ENCODE measurements around the gene TEX9.
"Not testable (repeated sequence)": the region's sequence is repeated elsewhere in the genome, so short reads cannot be mapped to it uniquely, and the experiment has no call there.

Gene TEX9

DNA sequence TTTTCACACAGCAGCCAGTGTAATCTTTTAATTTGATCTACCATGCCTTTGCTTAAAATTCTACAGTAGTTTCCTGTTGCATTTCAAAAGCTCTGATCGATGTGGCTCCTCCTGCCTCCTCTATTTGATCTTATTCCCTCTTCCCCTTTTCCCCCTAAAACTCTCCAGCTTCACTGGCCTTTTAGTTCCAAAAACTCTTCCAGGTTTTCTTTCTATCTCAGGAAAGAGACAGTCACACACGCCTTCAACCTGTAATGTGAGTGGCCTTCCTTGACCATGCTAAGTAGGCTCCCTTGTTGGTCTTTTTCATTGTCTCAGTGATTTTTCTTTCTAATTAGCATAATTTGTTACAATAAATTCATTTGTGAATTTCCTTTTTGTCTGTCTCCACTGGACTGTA lies 985 bp downstream of the TEX9 start:
- no peak for DNase-seq (ENCODE audit: low read depth)

DNA sequence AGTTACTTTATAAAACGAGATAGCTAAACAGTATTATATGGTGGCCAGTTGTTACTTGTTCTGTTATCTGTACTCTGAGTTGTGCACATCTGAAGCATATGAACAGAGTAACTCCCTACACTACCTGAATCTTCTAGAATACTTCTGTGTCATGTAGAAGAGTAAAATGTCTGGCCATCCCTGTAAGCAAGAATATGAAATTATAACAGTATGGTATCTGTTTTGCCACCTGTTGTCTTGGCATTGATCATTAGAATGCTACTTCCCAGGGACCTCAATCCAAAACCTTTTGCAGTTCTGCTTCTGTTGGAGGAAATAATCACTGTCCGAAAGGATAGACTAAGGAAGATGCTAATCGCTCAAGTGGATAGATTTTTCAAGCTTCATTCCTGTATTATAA lies 1.9 kb downstream of the TEX9 start:
- no peak for DNase-seq (ENCODE audit: low read depth)

DNA sequence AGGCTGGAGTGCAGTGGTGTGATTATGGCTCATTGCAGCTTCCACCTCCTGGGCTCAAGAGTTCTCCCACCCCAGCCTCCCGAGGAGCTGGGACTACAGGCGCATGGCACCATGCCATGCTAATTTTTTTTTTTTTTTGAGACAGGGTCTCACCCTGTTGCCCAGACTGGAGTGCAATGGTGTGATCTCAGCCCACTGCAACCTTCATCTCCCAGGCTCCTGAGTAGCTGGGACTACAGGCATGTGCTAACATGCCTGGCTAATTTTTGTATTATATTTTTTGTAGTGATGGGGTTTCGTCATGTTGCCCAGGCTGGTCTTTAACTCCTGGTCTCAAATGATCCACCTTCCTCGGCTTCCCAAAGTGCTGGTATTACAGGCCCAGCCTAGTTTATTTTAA lies 4.0 kb downstream of the TEX9 start:
- no peak for DNase-seq (ENCODE audit: low read depth)

DNA sequence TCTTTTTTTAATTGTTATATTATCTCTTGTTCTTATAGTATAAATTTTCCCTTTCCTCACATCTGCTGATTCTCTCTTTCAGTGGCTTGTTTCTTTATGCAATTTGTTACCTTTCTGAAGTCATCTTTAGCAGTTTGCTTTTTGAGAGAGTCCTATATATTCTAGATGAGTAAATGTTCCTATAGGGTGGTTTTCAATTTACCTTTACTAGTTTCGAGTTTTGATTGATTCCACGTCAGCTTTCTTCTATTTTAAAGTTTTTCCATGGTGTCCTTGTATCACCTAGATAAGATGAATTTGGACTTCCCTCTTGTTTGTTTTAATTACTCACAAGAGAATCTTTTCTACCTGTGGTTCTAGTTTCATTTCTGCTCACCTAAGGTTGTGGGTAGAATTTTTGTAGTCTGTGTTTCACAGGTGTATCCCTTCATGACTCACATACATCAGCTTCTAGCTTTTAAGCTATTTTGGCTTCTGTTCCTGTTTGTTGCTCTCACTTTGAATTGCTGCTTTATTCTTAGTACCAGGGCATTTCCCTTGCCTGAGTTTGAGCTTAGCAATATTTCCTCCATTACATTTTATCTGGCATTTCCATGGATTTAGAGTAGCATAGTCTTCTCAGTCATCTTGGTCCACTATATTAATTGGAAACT lies 6.4 kb downstream of the TEX9 start:
- no peak for DNase-seq (ENCODE audit: low read depth)

DNA sequence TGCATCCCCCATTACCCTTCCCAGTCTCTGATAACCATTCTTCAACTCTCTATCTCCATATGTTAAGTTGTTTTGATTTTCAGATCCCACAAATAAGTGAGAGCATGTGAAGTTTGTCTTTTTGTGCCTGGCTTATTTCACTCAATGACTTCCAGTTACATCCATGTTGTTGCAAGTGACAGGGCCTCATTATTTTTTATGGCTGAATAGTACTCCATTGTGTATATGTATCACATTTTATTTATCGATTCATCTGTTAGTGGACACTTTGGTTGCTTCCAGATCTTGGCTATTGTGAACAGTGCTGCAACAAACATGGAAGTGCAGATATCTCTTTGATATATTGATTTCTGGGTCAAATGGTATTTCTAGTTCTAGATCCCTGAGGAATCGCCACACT lies 9.5 kb downstream of the TEX9 start:
- not testable (repeated sequence) for DNase-seq (ENCODE audit: low read depth)

DNA sequence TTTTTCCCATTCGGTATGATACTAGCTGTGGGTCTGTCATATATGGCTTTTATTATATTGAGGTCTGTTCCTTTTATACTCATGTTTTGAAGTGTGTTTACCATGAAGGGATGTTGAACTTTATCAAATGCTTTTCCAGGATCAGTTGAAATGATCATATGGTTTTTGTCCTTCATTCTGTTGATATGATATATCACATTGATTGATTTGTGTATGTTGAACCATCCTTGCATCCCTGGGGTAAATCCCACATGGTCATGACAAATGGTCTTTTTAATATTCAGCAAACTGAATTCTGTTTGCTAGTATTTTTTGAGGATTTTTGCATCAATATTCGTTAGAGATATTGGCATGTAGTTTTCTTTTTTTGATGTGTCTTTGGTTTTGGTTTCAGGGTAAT lies 12.6 kb downstream of the TEX9 start:
- not testable (repeated sequence) for DNase-seq (ENCODE audit: low read depth)

DNA sequence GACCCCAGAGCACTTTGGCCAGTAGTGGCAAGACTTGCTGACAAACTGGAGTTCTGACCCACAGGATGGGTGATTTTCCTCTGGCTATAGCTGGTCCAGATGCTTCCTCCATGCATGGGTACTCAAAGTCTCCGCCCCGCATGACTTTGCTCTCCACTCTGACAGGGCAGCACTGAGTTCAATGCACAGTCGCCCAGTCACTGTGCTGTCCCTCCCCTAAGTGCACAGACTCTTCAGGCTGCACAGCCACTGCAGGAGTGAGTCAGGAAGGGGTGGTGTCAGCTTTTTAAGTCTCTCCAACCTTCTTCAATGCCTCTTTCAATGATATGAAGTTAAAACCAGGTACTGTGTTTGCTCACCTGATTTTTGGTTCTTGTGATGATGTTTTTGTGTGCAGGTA lies 17.8 kb downstream of the TEX9 start:
- DNase-seq (ENCODE audit: low read depth): no peak

DNA sequence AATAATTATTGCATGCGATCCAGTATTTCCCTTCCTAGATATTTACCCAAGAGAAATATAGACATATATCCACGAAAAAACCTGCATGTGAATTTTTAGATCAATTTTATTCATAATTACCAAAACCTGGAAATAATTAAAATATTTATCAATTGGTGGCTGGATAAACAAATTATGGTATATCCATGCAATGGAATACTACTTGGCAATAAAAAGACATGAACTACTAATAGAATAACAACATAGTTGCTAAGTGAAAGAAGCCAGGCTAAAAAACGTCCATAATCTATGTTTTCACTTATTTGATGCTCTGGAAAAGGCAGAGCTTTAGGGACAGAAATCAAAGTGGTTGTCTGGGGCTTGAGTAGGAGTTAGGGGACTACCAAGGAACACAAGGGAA lies 20.7 kb downstream of the TEX9 start:
- no peak for DNase-seq (ENCODE audit: low read depth)

DNA sequence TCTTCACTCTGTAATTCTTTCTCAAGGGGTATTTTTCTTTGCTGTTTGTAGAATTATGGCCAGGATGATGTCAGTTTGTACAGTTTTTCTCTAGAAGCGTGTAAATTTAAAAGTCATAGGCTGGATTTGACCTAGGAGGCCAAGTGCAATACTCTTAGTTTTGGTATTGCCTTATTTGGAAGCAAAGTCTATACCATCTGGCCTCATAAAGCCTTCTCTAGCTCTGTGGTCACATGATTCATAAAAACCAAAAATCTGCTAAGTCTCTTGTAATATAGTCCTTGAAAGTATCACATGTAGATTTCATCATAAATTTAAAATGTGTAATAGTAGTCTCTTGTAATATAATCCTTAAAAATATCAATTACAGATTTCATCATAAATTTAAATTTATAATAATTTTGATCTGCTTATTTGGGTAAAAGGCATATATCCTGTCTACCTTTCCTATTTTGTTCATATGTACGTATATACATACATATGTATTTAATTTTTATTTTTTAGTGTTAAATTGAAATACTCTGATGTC lies 25.6 kb downstream of the TEX9 start:
- DNase-seq (ENCODE audit: low read depth): no peak

DNA sequence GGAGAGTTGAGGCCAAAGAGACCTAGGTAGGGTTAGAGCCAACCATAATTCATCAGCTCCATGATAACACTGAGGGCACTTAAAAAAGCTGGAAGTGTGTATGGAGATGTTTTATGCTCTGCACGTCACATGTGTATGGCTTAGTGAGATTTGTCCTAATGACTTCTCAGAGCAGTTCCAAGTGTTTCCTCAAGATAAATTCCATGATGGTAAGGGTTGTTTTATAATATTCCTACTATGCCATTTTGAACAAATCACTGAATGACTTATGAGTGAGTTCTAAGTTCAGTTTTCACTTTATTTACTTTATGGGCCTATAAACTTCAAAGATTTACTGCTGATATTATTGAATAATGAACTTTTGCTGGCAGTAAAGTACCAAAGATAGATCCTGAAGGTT lies 28.1 kb downstream of the TEX9 start:
- DNase-seq (ENCODE audit: low read depth): no peak

DNA sequence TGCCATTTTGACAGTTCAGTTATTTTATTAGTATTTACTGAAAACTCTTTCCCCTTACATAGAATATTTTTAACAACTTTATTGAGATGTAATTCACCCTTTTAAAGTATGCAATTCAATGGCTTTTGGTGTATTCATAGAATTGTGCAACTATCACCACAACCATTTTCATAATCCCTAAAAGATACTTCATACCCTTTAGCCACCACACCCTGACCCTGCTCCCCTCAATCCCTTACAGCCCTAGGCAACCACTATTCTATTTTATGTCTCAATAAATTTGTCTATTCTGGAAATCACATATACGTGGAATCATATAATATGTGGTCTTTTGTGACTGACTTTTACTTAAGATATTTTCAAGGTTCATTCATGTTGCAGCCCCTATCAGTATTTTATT lies 29.7 kb downstream of the TEX9 start:
- no peak for DNase-seq (ENCODE audit: low read depth)

DNA sequence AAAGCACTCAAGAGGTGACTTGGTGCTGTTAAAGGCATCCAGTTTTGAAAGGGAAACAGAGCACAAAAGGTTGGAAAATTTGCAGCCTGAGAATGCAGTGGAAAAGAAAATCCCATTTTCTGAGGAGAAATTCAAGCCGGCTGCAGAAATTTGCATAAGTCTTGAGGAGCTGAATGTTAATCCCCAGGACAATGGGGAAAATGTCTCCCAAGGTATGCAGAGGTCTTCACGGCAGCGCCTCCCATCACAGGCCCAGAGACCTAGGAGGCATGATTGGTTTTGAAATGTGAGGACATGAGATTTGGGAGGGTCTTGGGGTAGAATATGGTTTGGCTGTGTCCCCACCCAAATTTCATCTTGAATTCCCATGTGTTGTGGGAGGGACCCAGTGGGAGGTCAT lies 32.1 kb downstream of the TEX9 start:
- not testable (repeated sequence) for DNase-seq (ENCODE audit: low read depth)

DNA sequence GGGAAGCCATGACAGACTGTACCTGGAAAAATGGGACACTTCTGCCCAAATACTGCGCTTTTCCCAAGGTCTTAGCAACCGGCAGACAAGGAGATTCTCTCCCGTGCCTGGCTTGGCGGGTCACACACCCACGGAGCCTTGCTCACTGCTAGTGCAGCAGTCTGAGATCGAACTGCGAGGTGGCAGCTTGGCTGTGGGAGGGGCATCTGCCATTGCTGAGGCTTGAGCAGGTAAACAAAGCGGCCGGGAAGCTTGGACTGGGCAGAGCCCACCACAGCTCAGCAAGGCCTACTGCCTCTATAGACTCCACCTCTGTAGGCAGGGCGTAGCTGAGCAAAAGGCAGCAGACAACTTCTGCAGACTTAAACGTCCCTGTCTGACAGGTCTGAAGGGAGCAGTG lies 34.0 kb downstream of the TEX9 start:
- not testable (repeated sequence) for DNase-seq (ENCODE audit: low read depth)

DNA sequence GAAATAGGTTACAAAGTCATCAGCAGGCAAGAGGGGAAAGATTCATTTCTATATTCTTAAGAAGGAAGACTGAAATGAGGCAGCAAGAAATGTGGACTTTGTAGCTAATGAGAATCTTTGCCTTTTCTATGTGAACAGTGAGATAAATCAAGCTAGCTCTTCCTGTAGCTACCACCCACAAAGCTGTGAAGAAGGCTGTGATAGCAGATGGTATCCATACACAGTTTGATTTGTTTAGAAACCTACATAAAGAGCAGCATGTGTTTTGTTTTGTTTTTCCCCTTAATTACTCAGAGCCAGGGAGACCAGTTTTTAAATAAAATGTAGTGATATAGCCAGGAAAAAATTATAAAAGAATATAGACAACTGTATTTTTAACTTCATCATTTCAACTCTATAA lies 45.5 kb downstream of the TEX9 start:
- no peak for DNase-seq (ENCODE audit: low read depth)

DNA sequence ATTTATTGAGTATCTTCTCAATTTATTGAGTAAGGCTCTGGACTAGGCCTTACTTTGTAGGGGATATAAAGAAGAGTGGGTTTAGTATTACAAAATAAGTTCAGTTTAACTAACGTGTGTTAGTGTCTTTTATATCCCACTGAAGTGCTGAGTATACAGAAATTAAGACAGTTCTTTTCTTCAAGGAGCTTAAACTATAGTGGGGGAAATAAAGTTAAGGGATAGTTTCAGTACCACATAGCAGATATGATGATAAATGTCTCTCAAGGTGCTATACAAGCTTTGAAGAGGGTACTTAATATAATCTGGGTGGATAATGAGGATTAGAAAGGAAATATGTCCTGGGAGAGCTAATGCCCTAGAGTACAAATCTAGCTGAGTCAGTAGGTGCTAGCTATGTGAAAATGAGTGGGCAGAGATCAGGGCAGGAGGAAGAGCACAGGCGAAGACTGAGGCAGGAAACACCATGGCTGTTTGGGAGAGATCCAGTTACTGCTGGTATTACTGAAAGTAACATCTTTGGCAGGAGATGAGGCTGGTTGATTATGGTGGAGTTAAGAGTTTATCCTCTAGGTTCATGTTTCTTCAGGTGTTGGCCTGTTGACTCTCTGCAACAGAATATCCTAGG lies 46.0 kb downstream of the TEX9 start:
- DNase-seq (ENCODE audit: low read depth): no peak

DNA sequence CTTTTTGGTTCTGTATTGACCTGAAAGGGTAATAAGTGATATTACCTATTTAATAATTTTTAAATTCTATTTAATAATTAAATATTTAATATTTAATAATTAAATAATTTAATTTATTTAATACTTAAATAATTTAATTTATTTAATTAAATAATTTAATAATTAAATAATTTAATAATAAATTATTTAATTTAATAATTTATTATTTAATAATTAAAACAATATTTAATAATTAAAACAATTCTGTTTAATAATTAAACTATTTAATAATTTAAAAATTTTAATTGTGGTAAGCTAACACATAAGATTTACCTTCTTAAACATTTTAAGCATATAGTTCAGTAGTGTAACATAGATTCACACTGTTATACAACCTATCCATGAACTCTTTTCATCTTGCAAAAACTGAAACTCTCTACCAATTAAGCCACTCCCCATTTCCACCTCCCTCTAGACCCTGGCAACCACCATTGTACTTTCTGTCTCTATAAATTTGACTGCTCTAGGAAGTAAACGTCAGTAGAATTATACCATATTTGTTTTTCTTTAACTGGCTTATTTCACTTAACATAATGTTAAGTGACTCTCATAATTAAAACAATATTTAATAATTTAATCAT lies 48.0 kb downstream of the TEX9 start:
- not testable (repeated sequence) for DNase-seq (ENCODE audit: low read depth)

DNA sequence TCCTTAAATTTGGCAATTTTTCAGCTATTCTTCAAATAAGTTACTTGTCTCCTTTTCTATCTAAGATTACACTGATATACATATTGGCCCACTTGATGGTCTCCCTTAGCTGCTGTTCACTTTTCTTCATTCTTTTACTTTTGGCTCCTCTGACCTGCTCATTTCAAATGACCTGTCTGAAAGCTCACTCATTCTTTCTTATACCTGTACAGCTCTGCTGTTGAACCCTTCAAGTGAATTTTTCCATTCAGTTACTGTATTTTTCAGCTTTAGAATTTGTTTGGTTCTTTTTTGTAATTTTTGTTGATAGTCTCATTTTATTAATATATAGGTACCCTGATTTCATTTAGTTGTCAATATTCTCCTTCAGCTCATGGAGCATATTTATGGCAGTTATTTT lies 60.0 kb downstream of the TEX9 start:
- no peak for DNase-seq (ENCODE audit: low read depth)

DNA sequence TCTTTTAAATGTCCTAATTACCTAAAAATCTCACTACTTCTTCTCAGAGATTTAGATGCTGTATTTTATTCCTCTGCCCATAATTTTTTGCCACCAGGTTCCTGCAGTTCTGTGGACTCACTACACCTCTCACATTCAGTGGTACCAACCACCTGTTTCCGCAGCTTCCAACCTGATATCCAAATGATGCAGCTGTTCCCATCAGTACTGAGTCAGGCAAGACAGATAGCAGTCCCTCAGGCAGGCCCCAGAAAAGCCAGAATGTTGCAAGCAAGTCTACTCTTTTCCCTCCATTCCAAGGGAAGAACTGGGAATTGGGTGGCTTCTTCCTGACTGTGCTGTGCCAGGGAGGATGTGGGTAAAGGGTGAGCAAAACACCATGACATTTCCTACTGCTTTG lies 60.8 kb downstream of the TEX9 start:
- DNase-seq (ENCODE audit: low read depth): no peak

DNA sequence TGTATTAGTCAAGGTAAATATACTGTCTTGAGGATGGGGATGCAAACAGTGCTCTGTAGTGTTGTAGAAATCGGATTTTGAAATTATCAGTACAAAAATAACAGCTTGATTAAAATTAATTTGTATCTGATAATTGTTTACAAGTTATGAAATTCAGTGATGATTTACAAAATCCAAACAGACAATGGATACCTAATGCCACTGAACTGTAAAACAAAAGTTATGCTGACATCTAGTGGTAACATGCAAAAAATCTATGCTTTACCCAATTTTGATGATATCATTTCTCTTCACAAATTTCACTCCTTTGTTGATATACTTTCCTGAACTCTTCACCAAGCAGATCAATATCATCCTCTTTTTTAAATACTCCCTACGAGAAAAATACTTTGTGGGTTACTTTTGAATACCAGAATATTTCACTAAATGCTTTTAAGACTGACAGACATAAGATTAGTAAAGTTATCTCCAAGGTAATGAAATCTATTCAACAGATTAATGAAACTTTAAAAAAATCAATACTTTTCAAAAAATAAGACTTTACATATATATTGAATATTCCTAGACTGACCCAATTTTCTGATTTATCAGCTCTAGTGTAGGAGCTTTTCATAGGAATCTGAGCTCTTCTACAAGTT lies 63.7 kb downstream of the TEX9 start:
- no peak for DNase-seq (ENCODE audit: low read depth)

DNA sequence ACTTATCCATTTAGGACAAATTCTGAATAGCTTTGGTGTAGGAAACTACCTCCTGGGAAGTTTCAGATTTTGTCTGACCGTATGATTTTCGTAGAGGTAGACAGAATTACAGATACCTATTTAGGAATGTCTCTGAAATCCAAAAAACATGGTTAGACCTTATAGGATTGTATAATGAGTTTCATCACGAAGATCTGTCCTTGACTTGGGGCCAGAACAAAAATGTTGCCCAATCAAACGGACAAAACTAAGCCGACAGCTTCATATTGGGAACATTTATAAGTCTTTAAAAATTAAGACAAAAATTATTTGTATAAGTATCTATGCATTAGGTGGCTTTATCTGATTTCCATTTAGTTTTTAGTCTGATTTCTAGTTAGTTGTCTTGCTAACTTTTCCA lies 67.1 kb downstream of the TEX9 start:
- DNase-seq (ENCODE audit: low read depth): no peak

DNA sequence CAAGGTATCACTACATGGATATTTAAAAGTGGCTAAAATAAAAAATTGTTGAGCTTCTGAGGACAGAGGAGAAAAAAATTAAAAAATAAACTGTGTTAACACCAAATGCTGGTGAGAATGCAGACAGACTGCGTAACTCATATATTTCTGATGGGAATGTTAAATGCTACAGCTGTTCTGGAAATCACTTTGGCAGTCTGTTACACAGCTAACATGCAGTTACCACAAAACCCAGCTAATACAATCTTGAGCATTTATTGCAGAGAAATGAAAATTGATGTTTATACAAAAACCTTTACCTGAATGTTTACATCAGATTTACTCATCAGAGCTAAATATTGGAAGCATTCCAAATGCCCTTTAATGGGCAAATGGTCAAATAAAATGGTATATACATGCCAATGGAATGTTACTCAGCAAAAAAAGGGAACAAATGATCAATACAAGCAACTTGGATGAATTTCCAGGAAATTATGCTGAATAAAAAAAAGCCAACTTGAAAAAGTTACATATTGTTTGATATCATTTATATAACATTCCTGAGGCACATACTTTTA lies 75.1 kb downstream of the TEX9 start:
- DNase-seq (ENCODE audit: low read depth): no peak

DNA sequence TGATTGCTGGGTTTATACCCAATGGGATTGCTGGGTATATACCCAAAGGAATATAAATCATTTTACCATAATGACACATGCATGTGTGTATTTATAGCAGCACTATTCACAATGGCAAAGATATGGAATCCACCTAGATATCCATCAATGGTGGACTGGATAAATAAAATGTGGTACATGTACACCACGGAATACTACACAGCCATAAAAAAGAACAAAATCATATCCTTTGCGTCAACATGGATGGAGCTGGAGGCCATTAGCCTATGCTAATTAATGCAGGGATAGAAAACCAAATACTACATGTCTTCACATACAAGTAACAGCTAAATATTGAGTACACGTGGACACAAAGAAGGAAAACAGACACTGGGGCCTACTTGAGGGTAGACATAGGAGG lies 77.1 kb downstream of the TEX9 start:
- no peak for DNase-seq (ENCODE audit: low read depth)

DNA sequence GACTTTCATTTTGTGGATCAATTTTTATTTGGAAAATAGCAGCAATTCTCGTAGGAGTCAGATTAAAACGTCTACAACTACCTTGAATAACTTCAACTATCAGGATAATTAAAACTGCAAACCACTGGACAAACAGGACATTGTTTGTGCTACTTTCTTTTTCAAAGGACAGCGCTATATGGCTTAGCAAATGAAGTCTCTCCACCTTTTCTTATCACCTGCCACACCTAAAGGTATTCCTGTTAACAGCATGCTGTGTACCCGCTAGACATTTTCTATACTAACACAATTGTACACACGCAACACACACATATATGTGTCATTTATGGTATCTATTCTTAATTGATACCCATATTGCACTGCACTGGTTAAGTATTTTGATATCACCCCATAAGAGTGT lies 80.5 kb downstream of the TEX9 start:
- no peak for DNase-seq (ENCODE audit: low read depth)

All from T-helper 22 cell (primary cell).